Mucosa of descending colon (tissue), 3 donors: ENCODE data around the gene GRB10. TPM values are rescaled to one million over a fixed set of nuclear protein-coding genes. Genes with fewer than 3 reads are reported as not detected.
A peak's percentile ranks its signal among the peaks of the same experiment; 100 is the strongest.

Source experiments
- ATAC-seq: fragments of 200-7000 bp; cut with Tn5 transposase; one replicate; pipeline ENCODE4 v1.9.1; 2020; ENCODE audit warnings: mild to moderate bottlenecking, moderate library complexity
- DNase-seq, 3 donors: peaks; one replicate each; pipeline ENCODE4 v3.0.0-alpha.2; 2020
- H3K36me3 ChIP-seq: fragments of 200-600 bp; one replicate; pipeline ENCODE4 v1.8.0; 2021; ENCODE audit warnings: low read depth, mild to moderate bottlenecking
- H3K4me1 ChIP-seq: fragments of 200-600 bp; one replicate; pipeline ENCODE4 v1.8.0; 2021; ENCODE audit warnings: low read depth, mild to moderate bottlenecking
- H3K4me3 ChIP-seq: fragments of 200-600 bp; one replicate; pipeline ENCODE4 v1.8.0; 2021; ENCODE audit warnings: mild to moderate bottlenecking
- H3K9me3 ChIP-seq: fragments of 200-600 bp; one replicate; pipeline ENCODE4 v1.8.0; 2021; ENCODE audit warnings: mild to moderate bottlenecking
- CTCF ChIP-seq: fragments of 200-600 bp; IDR thresholded peaks from one replicate; pipeline ENCODE4 v1.8.0; 2022; ENCODE audit warnings: antibody characterized with exemption, mild to moderate bottlenecking
- intact Hi-C, 2 donors: fragments of 100-400 bp; cut with DNase I in 1 of 2; cut with micrococcal nuclease in 1 of 2; formaldehyde crosslinking; loops; one replicate each; pipeline versions ENCODE4 v1.11.0 to v1.11.1; 2022; cut with DNase I, micrococcal nuclease
- total RNA-seq, 3 donors: library from RNA; stranded (reverse); fragmentation: NEBNext Ultra II Directional in 2 of 3; extraction: Animal tissue kit (Norgen Biotek cat#: 25700) in 2 of 3; gene quantifications; one replicate each; pipeline versions ENCODE4 v1.2.1 to v1.2.4, GENCODE V29; 2021 to 2023
- donor health status: DM: no; HTN: no; CAD: no; lungs with moderate emphysema.
- donor health status: DM: no; HTN: no; CAD: no.
- donor health status: DM: no; HTN: yes; CAD: no.

GRB10 gene
- total RNA-seq, 3 donors from 2014 or later, result 9.4 to 56.8 (median 13.0) TPM

GRCh38 chr7:50658696-50659095 lies 124.0 kb downstream of the GRB10 start:
- Histone ChIP-seq H3K4me3 (no peak overlapping the region), H3K4me1 (no peaks in the 10 kb centered on the region), H3K9me3 (no peaks in the 10 kb centered on the region), H3K36me3 (no peaks in the 10 kb centered on the region)
- no peak for TF ChIP-seq CTCF
- ATAC-seq, result no peak
- intact Hi-C loops, result no loop called here
- no peak for DNase-seq

- TF ChIP-seq CTCF, result no peak
- intact Hi-C loops, result no loop called here
- Histone ChIP-seq H3K36me3 (no peaks in the 10 kb centered on the region), H3K4me3 (no peak overlapping the region), H3K4me1 (no peaks in the 10 kb centered on the region), H3K9me3 (no peaks in the 10 kb centered on the region)
- no peak for DNase-seq
- no peak for ATAC-seq
Observed at GRCh38 chr7:50657912-50658311, 124.8 kb downstream of the GRB10 start.

- Histone ChIP-seq H3K36me3 (no peaks in the 10 kb centered on the region), H3K9me3 (no peaks in the 10 kb centered on the region), H3K4me1 (no peaks in the 10 kb centered on the region), H3K4me3 (no peak overlapping the region)
- ATAC-seq (peak; percentile 28), DNase-seq (no peak)
- TF ChIP-seq CTCF, result no peak
- intact Hi-C loops, result no loop called here
Observed at GRCh38 chr7:50657341-50657873, 125.3 kb downstream of the GRB10 start.

- intact Hi-C loops, result no loop called here
- no peaks in the 10 kb centered on the region for H3K36me3 ChIP-seq
- no peaks in the 10 kb centered on the region for H3K9me3 ChIP-seq
- no peak for TF ChIP-seq CTCF
- no peak for DNase-seq
- no peak for ATAC-seq
- no peak overlapping the region for H3K4me3 ChIP-seq
- H3K4me1 ChIP-seq, result no peaks in the 10 kb centered on the region
Observed at GRCh38 chr7:50656141-50656895, 126.4 kb downstream of the GRB10 start.

- no peak for TF ChIP-seq CTCF
- Histone ChIP-seq H3K36me3 (no peaks in the 10 kb centered on the region), H3K9me3 (no peaks in the 10 kb centered on the region), H3K4me1 (no peaks in the 10 kb centered on the region), H3K4me3 (no peak overlapping the region)
- intact Hi-C loops, result no loop called here
- ATAC-seq (no peak), DNase-seq (no peak)
Observed at GRCh38 chr7:50655490-50655889, 127.2 kb downstream of the GRB10 start.
